Right renal pelvis (tissue), 4 donors: ENCODE data around the gene POFUT1. TPM values are rescaled to one million over a fixed set of nuclear protein-coding genes. Genes with fewer than 3 reads are reported as not detected.
A peak's percentile ranks its signal among the peaks of the same experiment; 100 is the strongest.
"Not testable (repeated sequence)": the region's sequence is repeated elsewhere in the genome, so short reads cannot be mapped to it uniquely, and the experiment has no call there.

ENCODE experiments used
- DNase-seq, 4 donors: peaks; one replicate each; pipeline ENCODE4 v3.0.0-alpha.2; 2013; ENCODE audit warnings: low read depth in 4 of 4, low spot score in 3 of 4, missing footprints in 1 of 4
- polyA plus RNA-seq, 4 donors: library from polyadenylated mRNA; unstranded; fragments of 120-200 nt; gene quantifications; one replicate each; pipeline ENCODE4 v1.2.1, GENCODE V29; 2013; ENCODE audit not compliant: insufficient read length in 4 of 4

The POFUT1 gene
- polyA plus RNA-seq, 4 donors: 46.6 to 55.5 (median 49.2) TPM

- DNase-seq: no peak
Observed at GRCh38 chr20:32263398-32263954, 55.8 kb downstream of the POFUT1 start.

- no peak for DNase-seq
Observed at GRCh38 chr20:32271620-32272019, 63.9 kb downstream of the POFUT1 start.

- no peak for DNase-seq
Observed at GRCh38 chr20:32274359-32274758, 66.7 kb downstream of the POFUT1 start.

- DNase-seq: not testable (repeated sequence)
Observed at GRCh38 chr20:32275163-32275562, 67.5 kb downstream of the POFUT1 start.

GRCh38 chr20:32277361-32278198 is 69.9 kb downstream of the POFUT1 start, which contains the start of gene KIF3B:
KIF3B (plus strand) TSS chr20:32277651; CDS start chr20:32309778, 32,127 bp downstream.
- DNase-seq: peak; percentile 64 to 77 (median 70)

- no peak for DNase-seq
Observed at GRCh38 chr20:32278199-32278643, 70.5 kb downstream of the POFUT1 start.

GRCh38 chr20:32281711-32282110 is 74.0 kb downstream of the POFUT1 start:
- no peak for DNase-seq

- no peak for DNase-seq
Observed at GRCh38 chr20:32282461-32282860, 74.8 kb downstream of the POFUT1 start.

- DNase-seq: no peak
Observed at GRCh38 chr20:32285082-32285620, 77.5 kb downstream of the POFUT1 start.

- no peak for DNase-seq
Observed at GRCh38 chr20:32285621-32286371, 78.1 kb downstream of the POFUT1 start.

- DNase-seq: no peak
Observed at GRCh38 chr20:32287231-32287638, 79.6 kb downstream of the POFUT1 start.

Other genes with a start within 250 kb of the POFUT1 start
- under 1 TPM; 0.26 to 0.39 (median 0.37) TPM for gene XKR7, start 239.7 kb upstream of the POFUT1 start, polyA plus RNA-seq
- gene CCM2L, start 197.4 kb upstream of the POFUT1 start, polyA plus RNA-seq: 1 to 10 TPM; 7.0 to 8.5 (median 7.7) TPM
- 1 to 10 TPM; 2.0 to 2.9 (median 2.6) TPM for gene HCK, start 155.6 kb upstream of the POFUT1 start, polyA plus RNA-seq
- gene TM9SF4, start 98.2 kb upstream of the POFUT1 start, polyA plus RNA-seq: 10 to 100 TPM; 69.8 to 74.8 (median 73.5) TPM
- 10 to 100 TPM; 19.9 to 23.6 (median 20.8) TPM for gene PLAGL2, start 137 bp upstream of the POFUT1 start, polyA plus RNA-seq
- gene KIF3B, start 69.8 kb downstream of the POFUT1 start, polyA plus RNA-seq: 10 to 100 TPM; 41.7 to 49.1 (median 45.8) TPM
- gene ASXL1, start 150.5 kb downstream of the POFUT1 start, polyA plus RNA-seq: 10 to 100 TPM; 56.0 to 67.9 (median 64.0) TPM